ENCODE results near the gene CMTM6. TPM values are rescaled to one million over a fixed set of nuclear protein-coding genes. Genes with fewer than 3 reads are reported as not detected.

CMTM6 gene
- polyA plus RNA-seq, 4 donors: 7.3 to 55.7 (median 17.6) TPM

GRCh38 chr3:32498252-32498651 lies 4.4 kb downstream of the CMTM6 start:
- Histone ChIP-seq H3K9me3 (ENCODE audit: control insufficient read depth in 2 of 2, insufficient read depth in 1 of 2, low read depth in 1 of 2, low read length in 1 of 2) (no peaks in the 10 kb centered on the region), H3K4me1 (ENCODE audit: control insufficient read depth in 3 of 3, insufficient read depth in 2 of 3, low read depth in 1 of 3, low read length in 2 of 3) (peaks cover 2 to 8% (median 4%) of the 10 kb centered on the region in 3 donors), H3K27me3 (ENCODE audit: control insufficient read depth in 3 of 3, insufficient read depth in 3 of 3, low read length in 3 of 3) (no peaks in the 10 kb centered on the region), H3K27ac (ENCODE audit: low read depth in 1 of 3, low read length in 2 of 3) (peak overlapping the region in 1 of 3 donors; percentile 44), H3K4me3 (ENCODE audit: low read depth in 1 of 3, low read length in 3 of 3) (no peak overlapping the region), H3K36me3 (ENCODE audit: control insufficient read depth in 3 of 3, insufficient read depth in 2 of 3, low read depth in 1 of 3, low read length in 3 of 3) (peaks cover 0 to 2% (median 0%) of the 10 kb centered on the region in 3 donors)
- 83 to 91% (median 90%) methylated on average over 3 of the region's 3 CpGs for WGBS, 3 donors
- FAIRE-seq (no peak), DNase-seq (no peak)

- H3K27me3 ChIP-seq (ENCODE audit: control insufficient read depth in 3 of 3, insufficient read depth in 3 of 3, low read length in 3 of 3): no peaks in the 10 kb centered on the region
- no peak overlapping the region for H3K27ac ChIP-seq (ENCODE audit: low read depth in 1 of 3, low read length in 2 of 3)
- DNase-seq (no peak), FAIRE-seq (no peak)
- no peak overlapping the region for H3K4me3 ChIP-seq (ENCODE audit: low read depth in 1 of 3, low read length in 3 of 3)
- 78 to 81% (median 80%) methylated on average over 2 of the region's 2 CpGs for WGBS, 3 donors
- no peaks in the 10 kb centered on the region for H3K9me3 ChIP-seq (ENCODE audit: control insufficient read depth in 2 of 2, insufficient read depth in 1 of 2, low read depth in 1 of 2, low read length in 1 of 2)
- H3K36me3 ChIP-seq (ENCODE audit: control insufficient read depth in 3 of 3, insufficient read depth in 2 of 3, low read depth in 1 of 3, low read length in 3 of 3): peaks cover 0 to 4% (median 0%) of the 10 kb centered on the region in 3 donors
- H3K4me1 ChIP-seq (ENCODE audit: control insufficient read depth in 3 of 3, insufficient read depth in 2 of 3, low read depth in 1 of 3, low read length in 2 of 3): peaks cover 0 to 7% (median 0%) of the 10 kb centered on the region in 3 donors
Observed at GRCh38 chr3:32495609-32496008, 7.0 kb downstream of the CMTM6 start.

GRCh38 chr3:32495085-32495484 lies 7.6 kb downstream of the CMTM6 start:
- H3K4me1 ChIP-seq (ENCODE audit: control insufficient read depth in 3 of 3, insufficient read depth in 2 of 3, low read depth in 1 of 3, low read length in 2 of 3): peaks cover 0 to 7% (median 0%) of the 10 kb centered on the region in 3 donors

GRCh38 chr3:32493437-32494414 lies 8.9 kb downstream of the CMTM6 start:
- no peaks in the 10 kb centered on the region for H3K9me3 ChIP-seq (ENCODE audit: control insufficient read depth in 2 of 2, insufficient read depth in 1 of 2, low read depth in 1 of 2, low read length in 1 of 2)

More at GRCh38 chr3:32495085-32495484, 7.6 kb downstream of the CMTM6 start:
- no peak for FAIRE-seq
- Histone ChIP-seq H3K9me3 (ENCODE audit: control insufficient read depth in 2 of 2, insufficient read depth in 1 of 2, low read depth in 1 of 2, low read length in 1 of 2) (no peaks in the 10 kb centered on the region), H3K27ac (ENCODE audit: low read depth in 1 of 3, low read length in 2 of 3) (no peak overlapping the region), H3K36me3 (ENCODE audit: control insufficient read depth in 3 of 3, insufficient read depth in 2 of 3, low read depth in 1 of 3, low read length in 3 of 3) (peaks cover 0 to 4% (median 0%) of the 10 kb centered on the region in 3 donors), H3K4me3 (ENCODE audit: low read depth in 1 of 3, low read length in 3 of 3) (no peak overlapping the region), H3K27me3 (ENCODE audit: control insufficient read depth in 3 of 3, insufficient read depth in 3 of 3, low read length in 3 of 3) (no peaks in the 10 kb centered on the region)
- no peak for DNase-seq

GRCh38 chr3:32492684-32493436 lies 9.8 kb downstream of the CMTM6 start:
- DNase-seq: no peak
- Histone ChIP-seq H3K4me3 (ENCODE audit: low read depth in 1 of 3, low read length in 3 of 3) (peak overlapping the region in 1 of 3 donors; percentile 2), H3K27me3 (ENCODE audit: control insufficient read depth in 3 of 3, insufficient read depth in 3 of 3, low read length in 3 of 3) (no peaks in the 10 kb centered on the region), H3K4me1 (ENCODE audit: control insufficient read depth in 3 of 3, insufficient read depth in 2 of 3, low read depth in 1 of 3, low read length in 2 of 3) (peaks cover 0 to 7% (median 0%) of the 10 kb centered on the region in 3 donors), H3K36me3 (ENCODE audit: control insufficient read depth in 3 of 3, insufficient read depth in 2 of 3, low read depth in 1 of 3, low read length in 3 of 3) (peaks cover 0 to 6% (median 4%) of the 10 kb centered on the region in 3 donors), H3K9me3 (ENCODE audit: control insufficient read depth in 2 of 2, insufficient read depth in 1 of 2, low read depth in 1 of 2, low read length in 1 of 2) (no peaks in the 10 kb centered on the region), H3K27ac (ENCODE audit: low read depth in 1 of 3, low read length in 2 of 3) (no peak overlapping the region)
- 79 to 91% (median 87%) methylated on average over 3 of the region's 3 CpGs for WGBS, 3 donors
- FAIRE-seq: no peak

More at GRCh38 chr3:32493437-32494414, 8.9 kb downstream of the CMTM6 start:
- DNase-seq (no peak), FAIRE-seq (no peak)
- 70 to 84% (median 73%) methylated on average over 3 of the region's 3 CpGs for WGBS, 3 donors
- Histone ChIP-seq H3K27ac (ENCODE audit: low read depth in 1 of 3, low read length in 2 of 3) (no peak overlapping the region), H3K4me3 (ENCODE audit: low read depth in 1 of 3, low read length in 3 of 3) (peak overlapping the region in 1 of 3 donors; percentile 2), H3K36me3 (ENCODE audit: control insufficient read depth in 3 of 3, insufficient read depth in 2 of 3, low read depth in 1 of 3, low read length in 3 of 3) (peaks cover 0 to 6% (median 4%) of the 10 kb centered on the region in 3 donors), H3K4me1 (ENCODE audit: control insufficient read depth in 3 of 3, insufficient read depth in 2 of 3, low read depth in 1 of 3, low read length in 2 of 3) (peaks cover 0 to 7% (median 0%) of the 10 kb centered on the region in 3 donors), H3K27me3 (ENCODE audit: control insufficient read depth in 3 of 3, insufficient read depth in 3 of 3, low read length in 3 of 3) (no peaks in the 10 kb centered on the region)

GRCh38 chr3:32488474-32489008 lies 14.1 kb downstream of the CMTM6 start:
- DNase-seq (no peak), FAIRE-seq (no peak)
- Histone ChIP-seq H3K9me3 (ENCODE audit: control insufficient read depth in 2 of 2, insufficient read depth in 1 of 2, low read depth in 1 of 2, low read length in 1 of 2) (no peaks in the 10 kb centered on the region), H3K36me3 (ENCODE audit: control insufficient read depth in 3 of 3, insufficient read depth in 2 of 3, low read depth in 1 of 3, low read length in 3 of 3) (peaks cover 4 to 17% (median 8%) of the 10 kb centered on the region in 3 donors), H3K27ac (ENCODE audit: low read depth in 1 of 3, low read length in 2 of 3) (no peak overlapping the region), H3K4me3 (ENCODE audit: low read depth in 1 of 3, low read length in 3 of 3) (no peak overlapping the region), H3K27me3 (ENCODE audit: control insufficient read depth in 3 of 3, insufficient read depth in 3 of 3, low read length in 3 of 3) (no peaks in the 10 kb centered on the region), H3K4me1 (ENCODE audit: control insufficient read depth in 3 of 3, insufficient read depth in 2 of 3, low read depth in 1 of 3, low read length in 2 of 3) (no peaks in the 10 kb centered on the region)
- 65 to 82% (median 80%) methylated on average over 3 of the region's 3 CpGs for WGBS, 3 donors

GRCh38 chr3:32487781-32488473 lies 14.7 kb downstream of the CMTM6 start:
- no peak overlapping the region for H3K4me3 ChIP-seq (ENCODE audit: low read depth in 1 of 3, low read length in 3 of 3)
- DNase-seq: no peak
- whole genome bisulfite sequencing, 3 donors: 90 to 94% (median 92%) methylated on average over 3 of the region's 3 CpGs
- H3K4me1 ChIP-seq (ENCODE audit: control insufficient read depth in 3 of 3, insufficient read depth in 2 of 3, low read depth in 1 of 3, low read length in 2 of 3): no peaks in the 10 kb centered on the region
- H3K27me3 ChIP-seq (ENCODE audit: control insufficient read depth in 3 of 3, insufficient read depth in 3 of 3, low read length in 3 of 3): no peaks in the 10 kb centered on the region
- FAIRE-seq: no peak
- H3K9me3 ChIP-seq (ENCODE audit: control insufficient read depth in 2 of 2, insufficient read depth in 1 of 2, low read depth in 1 of 2, low read length in 1 of 2): no peaks in the 10 kb centered on the region
- H3K27ac ChIP-seq (ENCODE audit: low read depth in 1 of 3, low read length in 2 of 3): no peak overlapping the region
- H3K36me3 ChIP-seq (ENCODE audit: control insufficient read depth in 3 of 3, insufficient read depth in 2 of 3, low read depth in 1 of 3, low read length in 3 of 3): peaks cover 4 to 17% (median 4%) of the 10 kb centered on the region in 3 donors

All from small intestine (tissue), 7 donors.